Neural progenitor cell (in vitro differentiated cells): Measurements from ENCODE around the gene PIP5KL1.

Source experiments
- EZH2 ChIP-seq: fragments of 200-600 bp; sonication (generic); IDR thresholded peaks from 2 replicates; pipeline ENCODE4 v1.6.1; 2017; ENCODE audit warnings: antibody characterized with exemption, mild to moderate bottlenecking, moderate library complexity
- TF ChIP-seq, protein P1 (sequence below): fragments of 200-600 bp; sonication (generic); IDR thresholded peaks from 2 replicates; pipeline ENCODE4 v1.5.1; 2017; ENCODE audit warnings: antibody characterized with exemption, mild to moderate bottlenecking

DNA sequence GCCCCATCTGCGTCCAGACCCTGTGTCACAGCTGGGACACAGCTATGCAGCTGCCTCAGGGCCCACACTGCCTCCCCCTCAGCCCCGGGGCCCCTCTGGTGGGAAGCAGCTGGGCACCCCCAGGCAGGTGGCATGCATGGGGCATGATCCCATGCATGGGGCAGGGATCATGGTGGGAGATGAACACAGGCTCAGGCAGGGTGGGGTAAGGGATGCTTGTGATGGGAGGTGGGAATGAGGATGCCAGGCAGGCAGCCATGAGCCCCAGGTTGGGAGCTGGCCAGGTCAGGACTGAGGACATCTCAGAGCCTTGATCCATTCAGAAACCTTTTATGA lies 30.5 kb upstream of the PIP5KL1 start:
- TF ChIP-seq, protein P1, sequence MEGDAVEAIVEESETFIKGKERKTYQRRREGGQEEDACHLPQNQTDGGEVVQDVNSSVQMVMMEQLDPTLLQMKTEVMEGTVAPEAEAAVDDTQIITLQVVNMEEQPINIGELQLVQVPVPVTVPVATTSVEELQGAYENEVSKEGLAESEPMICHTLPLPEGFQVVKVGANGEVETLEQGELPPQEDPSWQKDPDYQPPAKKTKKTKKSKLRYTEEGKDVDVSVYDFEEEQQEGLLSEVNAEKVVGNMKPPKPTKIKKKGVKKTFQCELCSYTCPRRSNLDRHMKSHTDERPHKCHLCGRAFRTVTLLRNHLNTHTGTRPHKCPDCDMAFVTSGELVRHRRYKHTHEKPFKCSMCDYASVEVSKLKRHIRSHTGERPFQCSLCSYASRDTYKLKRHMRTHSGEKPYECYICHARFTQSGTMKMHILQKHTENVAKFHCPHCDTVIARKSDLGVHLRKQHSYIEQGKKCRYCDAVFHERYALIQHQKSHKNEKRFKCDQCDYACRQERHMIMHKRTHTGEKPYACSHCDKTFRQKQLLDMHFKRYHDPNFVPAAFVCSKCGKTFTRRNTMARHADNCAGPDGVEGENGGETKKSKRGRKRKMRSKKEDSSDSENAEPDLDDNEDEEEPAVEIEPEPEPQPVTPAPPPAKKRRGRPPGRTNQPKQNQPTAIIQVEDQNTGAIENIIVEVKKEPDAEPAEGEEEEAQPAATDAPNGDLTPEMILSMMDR, result no peak
- no peak for TF ChIP-seq EZH2
